Measurements from ENCODE around the gene ANAPC7. TPM values are rescaled to one million over a fixed set of nuclear protein-coding genes. Genes with fewer than 3 reads are reported as not detected.

Gene ANAPC7
- total RNA-seq, 1 experiment from 2014 or later = 52.4 TPM

DNA sequence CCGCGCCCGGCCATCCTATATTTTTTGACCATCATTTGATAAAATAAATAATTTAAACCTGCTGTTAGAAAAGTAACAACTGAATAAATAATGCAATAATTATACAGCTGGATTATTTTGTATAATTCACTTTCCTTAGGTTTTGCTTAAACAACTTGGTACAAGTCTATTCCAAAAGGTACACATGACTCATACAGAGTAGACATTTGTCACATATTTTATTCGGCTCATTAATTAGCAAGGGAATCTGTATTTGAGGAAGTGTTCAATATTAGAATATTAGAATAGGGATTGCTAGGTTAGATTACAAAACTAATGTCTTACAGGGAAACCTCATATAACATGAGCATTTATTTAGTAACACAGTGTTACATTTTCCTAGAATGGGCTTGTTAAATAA is 73.8 kb downstream of the ANAPC7 start:
- peaks cover 35% of the 10 kb centered on the region for H3F3A ChIP-seq (ENCODE audit: insufficient read depth, low read depth)
- H3K9me2 ChIP-seq (ENCODE audit: insufficient read depth) = no peaks in the 10 kb centered on the region
- no peak overlapping the region for H2AFZ ChIP-seq
- POLR2A ChIA-PET (ENCODE audit: unreplicated experiment) = no interaction called here
- H3K79me2 ChIP-seq (ENCODE audit: low read depth) = peaks cover 53% of the 10 kb centered on the region
- H3K4me2 ChIP-seq = no peak overlapping the region
- H3K27ac ChIP-seq = peak overlapping the region; percentile 28; the same call in 1 of the 2 replicates
- H3K4me3 ChIP-seq = no peak overlapping the region
- H3K27me3 ChIP-seq (ENCODE audit: insufficient read depth, low read depth) = no peaks in the 10 kb centered on the region
- H4K20me1 ChIP-seq (ENCODE audit: insufficient read depth) = peaks cover 45% of the 10 kb centered on the region
- H3K36me3 ChIP-seq (ENCODE audit: low read depth) = peaks cover 59% of the 10 kb centered on the region
- TF ChIP-seq EZH2 (IDR thresholded peaks at IDR 0.05; ENCODE audit: low read depth) = no peak
- TF ChIP-seq, protein P1, sequence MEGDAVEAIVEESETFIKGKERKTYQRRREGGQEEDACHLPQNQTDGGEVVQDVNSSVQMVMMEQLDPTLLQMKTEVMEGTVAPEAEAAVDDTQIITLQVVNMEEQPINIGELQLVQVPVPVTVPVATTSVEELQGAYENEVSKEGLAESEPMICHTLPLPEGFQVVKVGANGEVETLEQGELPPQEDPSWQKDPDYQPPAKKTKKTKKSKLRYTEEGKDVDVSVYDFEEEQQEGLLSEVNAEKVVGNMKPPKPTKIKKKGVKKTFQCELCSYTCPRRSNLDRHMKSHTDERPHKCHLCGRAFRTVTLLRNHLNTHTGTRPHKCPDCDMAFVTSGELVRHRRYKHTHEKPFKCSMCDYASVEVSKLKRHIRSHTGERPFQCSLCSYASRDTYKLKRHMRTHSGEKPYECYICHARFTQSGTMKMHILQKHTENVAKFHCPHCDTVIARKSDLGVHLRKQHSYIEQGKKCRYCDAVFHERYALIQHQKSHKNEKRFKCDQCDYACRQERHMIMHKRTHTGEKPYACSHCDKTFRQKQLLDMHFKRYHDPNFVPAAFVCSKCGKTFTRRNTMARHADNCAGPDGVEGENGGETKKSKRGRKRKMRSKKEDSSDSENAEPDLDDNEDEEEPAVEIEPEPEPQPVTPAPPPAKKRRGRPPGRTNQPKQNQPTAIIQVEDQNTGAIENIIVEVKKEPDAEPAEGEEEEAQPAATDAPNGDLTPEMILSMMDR (conservative IDR thresholded peaks at IDR 0.05) = no peak
- H3K9me3 ChIP-seq (ENCODE audit: insufficient read depth, low read depth) = no peaks in the 10 kb centered on the region
- no peak for DNase-seq
- no TSS peak for BruUV-seq (replicated peaks)
- no peaks in the 10 kb centered on the region for H3K4me1 ChIP-seq (replicated peaks; ENCODE audit: insufficient read depth)
- intact Hi-C loops (cut with micrococcal nuclease; ENCODE audit: unreplicated experiment) = no loop called here
- CTCF ChIA-PET = no interaction called here

Other genes starting within 250 kb of the ANAPC7 start
- 127 and 154 TPM in 2 replicates for gene ATP2A2, start 122.5 kb downstream of the ANAPC7 start, total RNA-seq (2021)
- 167 and 229 TPM in 2 replicates for gene ARPC3, start 46.6 kb upstream of the ANAPC7 start, total RNA-seq (2021)
- gene GPN3, start 64.5 kb upstream of the ANAPC7 start, total RNA-seq (2021) = 28.5 and 35.1 TPM in 2 replicates
- gene FAM216A, start 65.1 kb upstream of the ANAPC7 start, total RNA-seq (2021) = 7.7 and 8.0 TPM in 2 replicates
- 78.3 and 114 TPM in 2 replicates for gene VPS29, start 98.4 kb upstream of the ANAPC7 start, total RNA-seq (2021)
- 1.6 and 2.3 TPM in 2 replicates for gene RAD9B, start 98.6 kb upstream of the ANAPC7 start, total RNA-seq (2021)
- 16.0 and 18.3 TPM in 2 replicates for gene PPTC7, start 179.6 kb upstream of the ANAPC7 start, total RNA-seq (2021)
- gene TCTN1, start 210.4 kb upstream of the ANAPC7 start, total RNA-seq (2021) = 58.3 and 66.8 TPM in 2 replicates